GM12873 (cell line): ENCODE data around the gene FSTL4.

Experiments used
- CTCF ChIP-seq: IDR thresholded peaks from 2 replicates; pipeline ENCODE4 v1.5.1; 2012; ENCODE audit warnings: low read depth, mild to moderate bottlenecking, moderate library complexity, low read length, control low read depth; ENCODE audit not compliant: insufficient read depth; ENCODE audit errors: missing control alignments

FSTL4 gene

GRCh38 chr5:133309166-133309795 is 303.1 kb downstream of the FSTL4 start:
- no peak for TF ChIP-seq CTCF

- TF ChIP-seq CTCF: no peak
Measured at GRCh38 chr5:133307275-133307674, 305.1 kb downstream of the FSTL4 start.

GRCh38 chr5:133304707-133305216 is 307.6 kb downstream of the FSTL4 start:
- TF ChIP-seq CTCF: no peak

- TF ChIP-seq CTCF: no peak
Measured at GRCh38 chr5:133304178-133304577, 308.2 kb downstream of the FSTL4 start.

GRCh38 chr5:133303298-133303697 is 309.0 kb downstream of the FSTL4 start:
- TF ChIP-seq CTCF: no peak

GRCh38 chr5:133299728-133300127 is 312.6 kb downstream of the FSTL4 start:
- no peak for TF ChIP-seq CTCF

- no peak for TF ChIP-seq CTCF
Measured at GRCh38 chr5:133299021-133299420, 313.3 kb downstream of the FSTL4 start.

GRCh38 chr5:133298447-133298846 is 313.9 kb downstream of the FSTL4 start:
- no peak for TF ChIP-seq CTCF
